ENCODE data around the gene POLD1. TPM values are rescaled to one million over a fixed set of nuclear protein-coding genes. Genes with fewer than 3 reads are reported as not detected.

The POLD1 gene
- total RNA-seq, 1 donor from 2014 or later: 91.8 TPM

DNA sequence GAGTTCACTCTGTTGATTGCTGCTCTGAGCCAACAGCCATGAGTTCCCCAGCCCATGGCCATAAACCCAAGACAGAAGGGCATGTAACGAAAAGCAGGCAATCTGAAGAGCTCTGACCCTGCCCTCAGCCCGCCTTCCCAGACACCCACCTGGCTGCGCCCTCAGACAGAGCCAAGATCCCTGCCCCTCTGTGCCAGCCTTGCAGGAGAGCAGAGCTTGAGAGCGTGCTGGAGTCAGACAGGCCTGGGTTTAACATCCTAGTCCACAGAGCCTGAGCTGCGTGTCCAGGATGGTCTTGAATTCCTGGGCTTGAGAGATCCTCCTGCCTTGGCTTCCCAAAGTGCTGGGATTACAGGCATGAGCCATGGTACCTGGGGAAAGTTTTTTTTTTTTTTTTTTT is 73.2 kb downstream of the POLD1 start:
- no peaks in the 10 kb centered on the region for H3K9me3 Mint-ChIP-seq
- H3K36me3 Mint-ChIP-seq: no peaks in the 10 kb centered on the region
- H3K27me3 Mint-ChIP-seq: peaks cover 7% of the 10 kb centered on the region
- H3K4me3 Mint-ChIP-seq: no peak overlapping the region
- peaks cover 5% of the 10 kb centered on the region for H3K4me1 Mint-ChIP-seq (ENCODE audit: unreplicated experiment)
- TF ChIP-seq CTCF (conservative IDR thresholded peaks at IDR 0.05): no peak
- DNase-seq (ENCODE audit: extremely low spot score, unreplicated experiment): no peak
- H3K27ac Mint-ChIP-seq: no peak overlapping the region

GRCh38 chr19:50458396-50459066 is 74.4 kb downstream of the POLD1 start:
- H3K4me1 Mint-ChIP-seq (ENCODE audit: unreplicated experiment): peaks cover 5% of the 10 kb centered on the region
- no peaks in the 10 kb centered on the region for H3K36me3 Mint-ChIP-seq
- no peak for TF ChIP-seq CTCF (conservative IDR thresholded peaks at IDR 0.05)
- DNase-seq (ENCODE audit: extremely low spot score, unreplicated experiment): no peak
- H3K9me3 Mint-ChIP-seq: no peaks in the 10 kb centered on the region
- H3K27me3 Mint-ChIP-seq: peaks cover 4% of the 10 kb centered on the region
- H3K27ac Mint-ChIP-seq: no peak overlapping the region
- no peak overlapping the region for H3K4me3 Mint-ChIP-seq

- no peak for DNase-seq (ENCODE audit: extremely low spot score, unreplicated experiment)
- Mint-ChIP-seq H3K27me3 (peaks cover 4% of the 10 kb centered on the region), H3K4me1 (ENCODE audit: unreplicated experiment) (peaks cover 5% of the 10 kb centered on the region), H3K4me3 (no peak overlapping the region), H3K27ac (no peak overlapping the region), H3K9me3 (no peaks in the 10 kb centered on the region), H3K36me3 (no peaks in the 10 kb centered on the region)
- no peak for TF ChIP-seq CTCF (conservative IDR thresholded peaks at IDR 0.05)
These were observed 74.9 kb downstream of the POLD1 start for GRCh38 chr19:50459067-50459456.

DNA sequence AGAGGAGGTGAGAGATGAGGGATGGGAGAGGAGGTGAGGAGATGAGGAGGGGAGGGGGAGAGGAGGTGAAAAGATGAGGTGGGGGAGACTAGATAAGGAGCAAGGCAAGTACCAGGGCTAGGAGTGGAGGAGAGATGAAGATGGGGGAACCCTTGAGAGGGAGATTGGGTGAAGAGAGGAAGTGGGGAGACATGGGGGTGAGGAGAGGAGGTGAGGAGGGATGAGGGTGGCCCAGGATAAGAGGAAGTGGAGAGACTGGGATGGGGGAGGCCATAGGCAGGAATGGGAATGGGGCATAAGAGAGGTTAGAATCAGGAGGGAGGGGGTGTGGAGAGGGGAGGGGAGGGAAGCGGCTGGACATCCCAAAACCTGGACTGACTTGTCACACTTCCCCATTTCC is 75.5 kb downstream of the POLD1 start:
- Mint-ChIP-seq H3K9me3 (no peaks in the 10 kb centered on the region), H3K4me3 (no peak overlapping the region), H3K36me3 (no peaks in the 10 kb centered on the region), H3K4me1 (ENCODE audit: unreplicated experiment) (peaks cover 5% of the 10 kb centered on the region), H3K27ac (no peak overlapping the region), H3K27me3 (peaks cover 4% of the 10 kb centered on the region)
- no peak for DNase-seq (ENCODE audit: extremely low spot score, unreplicated experiment)
- TF ChIP-seq CTCF (conservative IDR thresholded peaks at IDR 0.05): no peak

- Mint-ChIP-seq H3K9me3 (no peaks in the 10 kb centered on the region), H3K4me1 (ENCODE audit: unreplicated experiment) (peaks cover 5% of the 10 kb centered on the region), H3K4me3 (no peak overlapping the region), H3K36me3 (no peaks in the 10 kb centered on the region), H3K27me3 (peaks cover 4% of the 10 kb centered on the region), H3K27ac (no peak overlapping the region)
- no peak for TF ChIP-seq CTCF (conservative IDR thresholded peaks at IDR 0.05)
- DNase-seq (ENCODE audit: extremely low spot score, unreplicated experiment): no peak
These were observed 76.1 kb downstream of the POLD1 start for GRCh38 chr19:50460161-50460765.
